ENCODE data around the gene NUAK2. TPM values are rescaled to one million over a fixed set of nuclear protein-coding genes. Genes with fewer than 3 reads are reported as not detected.

The NUAK2 gene
- total RNA-seq, 2 experiments from 2014 or later, result 1.7 to 2.0 TPM

GRCh38 chr1:205255941-205256780 is 65.4 kb downstream of the NUAK2 start:
- no peaks in the 10 kb centered on the region for H3K36me3 Mint-ChIP-seq
- no peak overlapping the region for H3K27ac Mint-ChIP-seq
- H3K4me3 Mint-ChIP-seq, result no peak overlapping the region
- H3K4me1 Mint-ChIP-seq, result peaks cover 15% of the 10 kb centered on the region
- DNase-seq, result peak; percentile 81
- no peaks in the 10 kb centered on the region for H3K9me3 Mint-ChIP-seq
- no peaks in the 10 kb centered on the region for H3K27me3 Mint-ChIP-seq

Other genes with a start within 250 kb of the NUAK2 start
- 1 to 10 TPM; 1.5 to 2.4 TPM for gene TMEM81, start 237.3 kb downstream of the NUAK2 start, total RNA-seq
- gene RBBP5, start 199.8 kb downstream of the NUAK2 start, total RNA-seq, result 10 to 100 TPM; 22.7 to 26.9 TPM
- gene DSTYK, start 110.0 kb downstream of the NUAK2 start, total RNA-seq, result 10 to 100 TPM; 14.0 to 14.4 TPM
- gene TMCC2, start 93.8 kb downstream of the NUAK2 start, total RNA-seq, result 10 to 100 TPM; 13.3 to 14.0 TPM
- gene KLHDC8A, start 35.2 kb upstream of the NUAK2 start, total RNA-seq, result not detected
- under 1 TPM in 1 of 2 experiments, not detected in 1; 0.78 TPM for gene LEMD1, start 100.3 kb upstream of the NUAK2 start, total RNA-seq
- gene BLACAT1, start 134.3 kb upstream of the NUAK2 start, total RNA-seq, result under 1 TPM; 0.12 to 0.19 TPM
- 1 to 10 TPM; 6.2 to 6.5 TPM for gene CDK18, start 182.9 kb upstream of the NUAK2 start, total RNA-seq

Measured in activated naive CD8-positive, alpha-beta T cell treated with anti-CD3 and anti-CD28 coated beads for 36 hours (primary cell).